Upper lobe of right lung (tissue), 1 donor: ENCODE data around the gene STRBP. TPM values are rescaled to one million over a fixed set of nuclear protein-coding genes. Genes with fewer than 3 reads are reported as not detected.

Experiments
- ATAC-seq: fragments of 200-7000 bp; cut with Tn5 transposase; one replicate; pipeline ENCODE4 v1.9.1; 2020; ENCODE audit warnings: mild to moderate bottlenecking, moderate library complexity
- DNase-seq: peaks from one replicate; pipeline ENCODE4 v3.0.0-alpha.2; 2020
- H3K27ac ChIP-seq: fragments of 200-600 bp; one replicate; pipeline ENCODE4 v1.8.0; 2022
- H3K27me3 ChIP-seq: fragments of 200-600 bp; one replicate; pipeline ENCODE4 v1.8.0; 2022; ENCODE audit warnings: mild to moderate bottlenecking
- H3K36me3 ChIP-seq: fragments of 200-600 bp; one replicate; pipeline ENCODE4 v1.8.0; 2022
- H3K4me1 ChIP-seq: fragments of 200-600 bp; one replicate; pipeline ENCODE4 v1.8.0; 2022
- H3K4me3 ChIP-seq: fragments of 200-600 bp; one replicate; pipeline ENCODE4 v1.8.0; 2022; ENCODE audit warnings: mild to moderate bottlenecking
- H3K9me3 ChIP-seq: fragments of 200-600 bp; one replicate; pipeline ENCODE4 v1.8.0; 2022
- intact Hi-C: fragments of 100-400 bp; cut with DNase I; formaldehyde crosslinking; loops from one replicate; pipeline ENCODE4 v1.11.0; 2022
- total RNA-seq: library from RNA; stranded (reverse); fragmentation: NEBNext Ultra II Directional; extraction: Animal tissue kit (Norgen Biotek cat#: 25700); gene quantifications from one replicate; pipeline ENCODE4 v1.2.1, GENCODE V29; 2021
- TF ChIP-seq, protein P1 (sequence below): fragments of 200-600 bp; IDR thresholded peaks from one replicate; pipeline ENCODE4 v1.8.0; 2022; ENCODE audit warnings: antibody characterized with exemption
- donor health status: DM: no; HTN: yes; CAD: no; lungs with severe emphysema.

Gene STRBP
- total RNA-seq, 1 donor from 2014 or later = 24.7 TPM

DNA sequence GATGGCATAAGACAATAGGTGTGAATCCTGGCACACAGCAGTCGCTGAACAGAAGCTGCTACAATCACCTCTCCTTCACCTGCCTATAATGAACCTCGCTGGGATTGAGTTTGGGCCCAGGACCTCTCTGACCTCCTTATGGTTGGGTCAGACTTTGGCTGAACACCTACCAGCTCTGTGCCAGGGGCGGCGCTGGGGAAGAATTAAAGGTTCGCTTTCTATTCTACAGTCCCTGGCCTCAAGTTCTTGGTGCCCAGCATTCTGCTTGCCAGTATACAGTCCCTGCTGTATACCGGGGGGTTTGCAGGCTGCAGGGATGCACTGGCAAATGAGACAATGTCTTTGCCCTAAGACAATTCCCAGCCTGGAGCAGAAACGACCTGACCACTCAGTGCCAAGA is 895 bp upstream of the STRBP start:
- H3K9me3 ChIP-seq = no peaks in the 10 kb centered on the region
- no peaks in the 10 kb centered on the region for H3K4me1 ChIP-seq
- peak overlapping the region; percentile 39 for H3K27ac ChIP-seq
- intact Hi-C loops = no loop called here
- no peaks in the 10 kb centered on the region for H3K27me3 ChIP-seq
- H3K4me3 ChIP-seq = peak overlapping the region; percentile 77
- DNase-seq (no peak), ATAC-seq (no peak)
- H3K36me3 ChIP-seq = no peaks in the 10 kb centered on the region
- TF ChIP-seq, protein P1, sequence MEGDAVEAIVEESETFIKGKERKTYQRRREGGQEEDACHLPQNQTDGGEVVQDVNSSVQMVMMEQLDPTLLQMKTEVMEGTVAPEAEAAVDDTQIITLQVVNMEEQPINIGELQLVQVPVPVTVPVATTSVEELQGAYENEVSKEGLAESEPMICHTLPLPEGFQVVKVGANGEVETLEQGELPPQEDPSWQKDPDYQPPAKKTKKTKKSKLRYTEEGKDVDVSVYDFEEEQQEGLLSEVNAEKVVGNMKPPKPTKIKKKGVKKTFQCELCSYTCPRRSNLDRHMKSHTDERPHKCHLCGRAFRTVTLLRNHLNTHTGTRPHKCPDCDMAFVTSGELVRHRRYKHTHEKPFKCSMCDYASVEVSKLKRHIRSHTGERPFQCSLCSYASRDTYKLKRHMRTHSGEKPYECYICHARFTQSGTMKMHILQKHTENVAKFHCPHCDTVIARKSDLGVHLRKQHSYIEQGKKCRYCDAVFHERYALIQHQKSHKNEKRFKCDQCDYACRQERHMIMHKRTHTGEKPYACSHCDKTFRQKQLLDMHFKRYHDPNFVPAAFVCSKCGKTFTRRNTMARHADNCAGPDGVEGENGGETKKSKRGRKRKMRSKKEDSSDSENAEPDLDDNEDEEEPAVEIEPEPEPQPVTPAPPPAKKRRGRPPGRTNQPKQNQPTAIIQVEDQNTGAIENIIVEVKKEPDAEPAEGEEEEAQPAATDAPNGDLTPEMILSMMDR = no peak

DNA sequence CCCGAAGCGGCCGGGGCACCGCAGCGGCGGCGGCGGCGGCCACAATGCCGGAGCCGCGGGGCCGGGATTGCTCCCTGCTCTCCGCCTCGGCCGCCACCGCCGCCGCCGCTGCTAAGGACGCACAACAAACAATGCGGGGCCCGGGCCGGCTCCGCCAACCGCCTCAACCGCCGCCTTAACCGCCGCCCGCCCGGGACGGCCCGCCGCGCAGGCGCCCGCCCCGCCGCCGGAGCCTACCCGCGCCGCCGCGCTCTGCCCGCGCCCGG is 254 bp downstream of the STRBP start:
- ATAC-seq = no peak
- DNase-seq = no peak
- intact Hi-C loops = no loop called here
- H3K27ac ChIP-seq = no peak overlapping the region
- no peaks in the 10 kb centered on the region for H3K36me3 ChIP-seq
- no peaks in the 10 kb centered on the region for H3K27me3 ChIP-seq
- H3K4me1 ChIP-seq = no peaks in the 10 kb centered on the region
- H3K9me3 ChIP-seq = no peaks in the 10 kb centered on the region
- peak overlapping the region; percentile 57 for H3K4me3 ChIP-seq
- TF ChIP-seq, protein P1 = no peak

GRCh38 chr9:123267481-123268198 is 746 bp downstream of the STRBP start:
- Histone ChIP-seq H3K9me3 (no peaks in the 10 kb centered on the region), H3K4me1 (no peaks in the 10 kb centered on the region), H3K27ac (no peak overlapping the region), H3K27me3 (no peaks in the 10 kb centered on the region), H3K36me3 (no peaks in the 10 kb centered on the region), H3K4me3 (peak overlapping the region; percentile 57)
- DNase-seq (peak; percentile 71), ATAC-seq (peak; percentile 2)
- TF ChIP-seq, protein P1 = no peak
- intact Hi-C loops = no loop called here

DNA sequence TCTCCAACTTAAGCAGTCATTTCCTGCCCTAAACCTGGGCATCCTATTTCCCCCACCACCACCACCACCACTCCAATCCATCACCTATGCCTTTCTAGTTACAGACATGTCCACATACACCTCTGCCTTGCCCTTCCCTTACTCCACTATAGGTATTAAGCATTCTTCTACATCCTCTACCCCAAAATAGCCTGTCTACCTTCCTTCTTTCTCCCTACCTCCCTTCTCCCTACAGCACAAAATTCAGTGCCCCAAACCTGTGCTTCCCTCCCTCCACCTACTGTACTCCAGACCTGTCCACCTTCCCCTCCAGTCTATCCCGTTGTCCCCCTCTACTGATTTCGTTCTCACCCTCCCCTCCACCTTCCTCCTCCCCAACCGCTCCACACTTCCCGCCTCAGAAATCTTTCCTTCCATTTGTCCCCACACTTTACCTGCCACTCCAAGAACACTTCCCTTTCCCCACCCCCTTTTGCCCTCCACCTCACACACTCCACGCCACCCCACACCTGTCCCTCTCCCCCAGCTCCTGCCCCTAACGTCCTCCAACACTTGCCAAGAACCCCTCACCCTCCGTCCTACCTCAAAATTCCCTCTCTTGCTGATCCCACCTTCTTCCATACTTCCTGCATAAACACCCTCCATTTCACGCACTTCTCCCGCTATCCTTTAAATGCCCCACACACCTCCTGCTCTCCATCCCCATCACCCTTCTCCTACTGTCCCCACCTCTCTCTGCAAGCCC is 1.6 kb downstream of the STRBP start:
- peak overlapping the region; percentile 57 for H3K4me3 ChIP-seq
- ATAC-seq (no peak), DNase-seq (no peak)
- no peaks in the 10 kb centered on the region for H3K36me3 ChIP-seq
- H3K27ac ChIP-seq = no peak overlapping the region
- intact Hi-C loops = no loop called here
- TF ChIP-seq, protein P1 = no peak
- H3K4me1 ChIP-seq = no peaks in the 10 kb centered on the region
- H3K9me3 ChIP-seq = no peaks in the 10 kb centered on the region
- H3K27me3 ChIP-seq = no peaks in the 10 kb centered on the region

- intact Hi-C loops = no loop called here
- H3K36me3 ChIP-seq = no peaks in the 10 kb centered on the region
- DNase-seq = no peak
- H3K9me3 ChIP-seq = no peaks in the 10 kb centered on the region
- H3K4me1 ChIP-seq = no peaks in the 10 kb centered on the region
- no peaks in the 10 kb centered on the region for H3K27me3 ChIP-seq
- no peak overlapping the region for H3K4me3 ChIP-seq
- no peak overlapping the region for H3K27ac ChIP-seq
- ATAC-seq = no peak
- TF ChIP-seq, protein P1 = no peak
Measured at GRCh38 chr9:123265833-123266232, 2.6 kb downstream of the STRBP start.
